Measurements from ENCODE around the gene ST3GAL3.
A peak's percentile ranks its signal among the peaks of the same experiment; 100 is the strongest.

ST3GAL3 gene

GRCh38 chr1:43836267-43836951 lies 129.1 kb downstream of the ST3GAL3 start:
- Histone ChIP-seq H3K36me3 (ENCODE audit: insufficient read depth) (no peaks in the 10 kb centered on the region), H3K4me2 (peak overlapping the region; percentile 98), H3K4me1 (ENCODE audit: low read depth, poor library complexity, severe bottlenecking) (peaks cover 98% of the 10 kb centered on the region), H3K79me2 (ENCODE audit: insufficient read depth, low read depth) (no peaks in the 10 kb centered on the region), H4K20me1 (ENCODE audit: insufficient read depth) (no peaks in the 10 kb centered on the region), H3K9ac (peak overlapping the region; percentile 73), H2AFZ (ENCODE audit: low read depth) (peak overlapping the region; percentile 5; the same call in 1 of the 2 replicates), H3K4me3 (IDR thresholded peaks at IDR 0.05; ENCODE audit: insufficient read depth, low read depth, low read length) (no peak overlapping the region), H3K27ac (peak overlapping the region; percentile 97), H3K27me3 (ENCODE audit: insufficient read depth, low read depth) (no peaks in the 10 kb centered on the region)
- TF ChIP-seq CTCF (conservative IDR thresholded peaks at IDR 0.05; ENCODE audit: low read depth, low read length), result no peak

- no peaks in the 10 kb centered on the region for H4K20me1 ChIP-seq (ENCODE audit: insufficient read depth)
- peak overlapping the region; percentile 79 for H3K4me2 ChIP-seq
- H3K4me3 ChIP-seq (IDR thresholded peaks at IDR 0.05; ENCODE audit: insufficient read depth, low read depth, low read length), result no peak overlapping the region
- no peak overlapping the region for H2AFZ ChIP-seq (ENCODE audit: low read depth)
- H3K27me3 ChIP-seq (ENCODE audit: insufficient read depth, low read depth), result no peaks in the 10 kb centered on the region
- H3K9ac ChIP-seq, result peak overlapping the region; percentile 21; the same call in 1 of the 2 replicates
- no peaks in the 10 kb centered on the region for H3K36me3 ChIP-seq (ENCODE audit: insufficient read depth)
- peak overlapping the region; percentile 54 for H3K27ac ChIP-seq
- no peak for TF ChIP-seq CTCF (conservative IDR thresholded peaks at IDR 0.05; ENCODE audit: low read depth, low read length)
- H3K79me2 ChIP-seq (ENCODE audit: insufficient read depth, low read depth), result no peaks in the 10 kb centered on the region; the same call in 1 of the 2 replicates
- peaks cover 79% of the 10 kb centered on the region for H3K4me1 ChIP-seq (ENCODE audit: low read depth, poor library complexity, severe bottlenecking)
Observed at GRCh38 chr1:43839056-43839455, 131.7 kb downstream of the ST3GAL3 start.

GRCh38 chr1:43841321-43842174 lies 134.2 kb downstream of the ST3GAL3 start:
- Histone ChIP-seq H3K4me2 (no peak overlapping the region), H3K27ac (no peak overlapping the region), H3K36me3 (ENCODE audit: insufficient read depth) (no peaks in the 10 kb centered on the region), H2AFZ (ENCODE audit: low read depth) (no peak overlapping the region), H3K4me3 (IDR thresholded peaks at IDR 0.05; ENCODE audit: insufficient read depth, low read depth, low read length) (no peak overlapping the region), H3K79me2 (ENCODE audit: insufficient read depth, low read depth) (no peaks in the 10 kb centered on the region; the same call in 1 of the 2 replicates), H4K20me1 (ENCODE audit: insufficient read depth) (no peaks in the 10 kb centered on the region), H3K27me3 (ENCODE audit: insufficient read depth, low read depth) (no peaks in the 10 kb centered on the region), H3K4me1 (ENCODE audit: low read depth, poor library complexity, severe bottlenecking) (peaks cover 69% of the 10 kb centered on the region), H3K9ac (no peak overlapping the region)
- no peak for TF ChIP-seq CTCF (conservative IDR thresholded peaks at IDR 0.05; ENCODE audit: low read depth, low read length)

- no peaks in the 10 kb centered on the region for H3K27me3 ChIP-seq (ENCODE audit: insufficient read depth, low read depth)
- no peaks in the 10 kb centered on the region; the same call in 1 of the 2 replicates for H3K79me2 ChIP-seq (ENCODE audit: insufficient read depth, low read depth)
- no peaks in the 10 kb centered on the region for H3K36me3 ChIP-seq (ENCODE audit: insufficient read depth)
- H2AFZ ChIP-seq (ENCODE audit: low read depth), result no peak overlapping the region
- no peak for TF ChIP-seq CTCF (conservative IDR thresholded peaks at IDR 0.05; ENCODE audit: low read depth, low read length)
- H3K4me3 ChIP-seq (IDR thresholded peaks at IDR 0.05; ENCODE audit: insufficient read depth, low read depth, low read length), result no peak overlapping the region
- no peak overlapping the region for H3K4me2 ChIP-seq
- H4K20me1 ChIP-seq (ENCODE audit: insufficient read depth), result no peaks in the 10 kb centered on the region
- no peak overlapping the region for H3K9ac ChIP-seq
- H3K4me1 ChIP-seq (ENCODE audit: low read depth, poor library complexity, severe bottlenecking), result peaks cover 69% of the 10 kb centered on the region
- H3K27ac ChIP-seq, result no peak overlapping the region
Observed at GRCh38 chr1:43842175-43842498, 134.8 kb downstream of the ST3GAL3 start.

Measured in KMS-11 (cell line).